Kidney capillary endothelial cell (primary cell): ENCODE measurements around the gene OR2A1.
"Not testable (repeated sequence)": the region's sequence is repeated elsewhere in the genome, so short reads cannot be mapped to it uniquely, and the experiment has no call there.

ENCODE experiments used
- DNase-seq: peaks from one replicate; pipeline ENCODE4 v3.0.0-alpha.2; 2018; ENCODE audit warnings: low spot score

OR2A1 gene

DNA sequence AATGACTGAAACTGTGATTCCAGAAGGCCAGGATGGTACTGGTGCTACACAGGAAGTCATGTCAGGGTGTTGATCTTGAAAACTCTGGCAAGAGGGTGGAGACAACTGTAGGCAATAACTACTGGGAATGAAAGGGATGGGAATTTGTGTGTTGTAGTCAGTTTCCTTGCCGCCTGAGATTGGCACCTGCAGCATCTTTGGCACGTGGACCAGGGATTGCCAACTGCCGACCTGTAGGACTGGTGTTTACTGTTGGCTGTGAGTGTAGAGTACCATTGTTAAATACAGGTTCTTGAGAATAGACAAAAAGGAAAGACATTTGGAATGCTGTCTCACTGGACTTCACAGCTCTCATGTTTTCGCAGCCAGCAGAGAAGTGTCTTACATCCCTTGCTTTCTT is 11.1 kb downstream of the OR2A1 start:
- not testable (repeated sequence) for DNase-seq

DNA sequence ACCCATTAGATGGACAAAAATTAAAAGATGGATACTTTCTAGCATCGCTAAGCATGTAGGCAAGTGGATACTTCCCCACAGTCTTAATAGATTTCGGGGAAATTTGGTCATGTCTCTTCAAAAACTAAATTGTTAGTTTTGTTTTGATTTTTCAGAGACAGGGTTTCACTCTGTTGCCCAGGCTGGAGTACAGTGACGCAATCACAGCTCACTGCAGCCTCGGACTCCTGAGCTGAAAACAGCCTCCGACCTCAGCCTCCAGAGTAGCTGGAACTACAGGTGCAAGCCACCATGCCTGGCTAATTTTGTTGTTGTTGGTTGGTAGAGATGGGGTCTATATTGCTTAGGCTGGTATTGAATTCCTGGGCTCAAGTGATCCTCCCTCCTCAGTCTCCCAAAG is 13.6 kb downstream of the OR2A1 start:
- not testable (repeated sequence) for DNase-seq

DNA sequence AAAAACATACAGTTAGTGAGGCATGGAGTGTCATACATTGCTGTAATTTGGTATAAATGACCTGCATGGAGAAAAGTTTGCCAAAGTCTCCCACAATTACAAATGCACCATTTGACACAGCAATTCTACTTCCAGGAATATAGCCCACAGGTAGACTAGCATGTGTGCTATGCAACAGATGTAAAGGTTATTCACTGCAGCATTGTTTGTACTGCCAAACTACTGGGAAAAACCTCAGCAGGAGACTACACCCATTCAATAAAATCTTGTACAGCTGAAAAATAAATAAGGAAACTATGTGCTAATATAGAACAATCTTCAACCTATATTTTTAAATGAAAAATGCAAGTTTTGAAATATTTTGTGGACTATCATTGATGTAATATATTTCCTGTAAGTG is 17.8 kb downstream of the OR2A1 start:
- not testable (repeated sequence) for DNase-seq

DNA sequence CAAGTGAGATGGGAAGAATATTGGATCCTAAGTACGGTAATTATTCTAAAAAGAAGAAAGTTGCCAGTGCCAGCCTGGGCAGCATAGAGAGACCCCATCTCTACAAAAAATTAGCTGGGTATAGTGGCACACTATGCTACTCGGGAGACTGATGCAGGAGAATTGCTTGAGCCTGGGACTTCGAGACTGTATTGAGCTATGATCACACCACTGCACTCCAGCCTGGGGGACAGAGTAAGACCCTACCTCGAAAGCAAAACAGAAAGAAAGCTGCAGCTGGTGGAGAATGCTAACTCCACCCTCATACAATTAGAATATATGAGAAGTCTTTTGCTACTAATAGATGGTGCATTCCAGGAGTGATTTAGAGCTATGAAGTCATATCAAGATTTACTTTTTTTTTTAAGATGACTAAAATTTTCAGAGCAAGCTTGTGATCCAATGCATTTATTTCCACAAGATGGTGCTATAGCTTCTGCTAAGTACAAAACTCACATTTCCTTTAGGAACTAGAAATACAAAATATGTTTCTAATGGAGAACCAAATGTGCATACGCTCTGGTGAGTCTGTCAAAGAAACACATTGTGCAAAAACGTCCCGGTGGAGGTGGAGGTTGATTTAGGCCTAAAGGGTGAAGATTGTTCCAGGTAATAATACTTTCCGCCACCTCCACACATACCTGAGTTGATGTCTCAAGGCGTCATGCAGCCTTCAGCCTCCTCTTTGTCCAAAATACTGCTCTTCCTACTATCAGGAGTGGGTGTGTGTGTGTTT is 19.2 kb downstream of the OR2A1 start:
- DNase-seq = not testable (repeated sequence)

GRCh38 chr7:144331996-144332288 is 19.7 kb downstream of the OR2A1 start:
- not testable (repeated sequence) for DNase-seq

DNA sequence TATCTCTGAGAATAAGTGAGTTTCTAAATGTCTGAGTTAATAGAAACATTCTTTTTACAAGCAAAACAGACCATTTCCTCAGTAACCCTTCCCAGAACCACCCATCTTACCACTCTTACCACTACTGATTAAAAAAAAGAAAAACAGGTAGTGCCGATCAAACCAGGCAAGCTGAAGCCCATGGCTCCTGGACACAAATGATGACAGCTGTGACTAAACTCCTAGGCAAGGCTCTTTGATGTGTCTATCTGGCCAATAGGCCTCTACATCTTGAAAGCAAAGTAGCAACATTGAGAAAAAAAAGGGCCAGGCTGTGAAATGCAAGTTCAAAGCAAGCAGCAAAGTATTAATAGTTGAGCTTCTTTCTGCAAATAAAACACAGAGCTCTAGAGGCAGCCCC is 36.4 kb downstream of the OR2A1 start:
- DNase-seq = not testable (repeated sequence)

- not testable (repeated sequence) for DNase-seq
These were observed 39.4 kb downstream of the OR2A1 start for GRCh38 chr7:144351667-144352066.

DNA sequence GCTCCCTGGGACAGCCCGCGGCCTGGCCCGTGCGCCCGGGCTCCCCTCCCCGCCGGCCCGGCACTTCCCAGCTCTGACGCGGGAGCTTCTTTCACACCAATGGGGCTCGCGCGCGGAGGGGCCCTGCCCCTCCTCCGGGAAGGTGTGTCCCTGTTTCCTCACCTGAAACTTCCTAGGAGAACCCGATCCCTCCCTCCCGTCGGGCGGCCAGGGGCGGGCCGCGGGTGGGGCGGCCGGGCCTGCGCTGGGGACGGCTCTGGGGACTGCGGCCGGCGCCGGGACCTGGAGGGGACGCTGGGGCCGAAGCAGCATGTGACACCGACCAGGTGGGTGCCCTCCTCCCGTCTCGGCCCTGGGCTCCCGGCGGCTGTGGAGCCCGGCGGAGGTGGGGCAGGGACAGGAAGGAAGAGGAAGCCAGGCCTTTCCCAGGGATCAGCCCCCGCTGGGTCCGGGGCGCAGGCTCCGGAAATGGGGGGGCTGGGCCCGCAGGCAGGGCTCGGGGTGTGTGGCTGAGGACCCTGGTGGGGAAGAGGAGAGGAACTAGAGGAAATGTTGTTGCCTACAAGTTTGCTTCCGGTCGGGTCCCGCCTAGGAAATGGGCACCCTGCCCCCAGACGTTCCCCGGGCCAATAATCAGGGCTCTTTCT is 43.1 kb downstream of the OR2A1 start, which contains the start of gene ARHGEF5:
Gene ARHGEF5, plus strand, starts transcription at position 227 of the 647 bp plus-strand sequence. CDS start 7,268 bp downstream, outside the sequence.
- not testable (repeated sequence) for DNase-seq

DNA sequence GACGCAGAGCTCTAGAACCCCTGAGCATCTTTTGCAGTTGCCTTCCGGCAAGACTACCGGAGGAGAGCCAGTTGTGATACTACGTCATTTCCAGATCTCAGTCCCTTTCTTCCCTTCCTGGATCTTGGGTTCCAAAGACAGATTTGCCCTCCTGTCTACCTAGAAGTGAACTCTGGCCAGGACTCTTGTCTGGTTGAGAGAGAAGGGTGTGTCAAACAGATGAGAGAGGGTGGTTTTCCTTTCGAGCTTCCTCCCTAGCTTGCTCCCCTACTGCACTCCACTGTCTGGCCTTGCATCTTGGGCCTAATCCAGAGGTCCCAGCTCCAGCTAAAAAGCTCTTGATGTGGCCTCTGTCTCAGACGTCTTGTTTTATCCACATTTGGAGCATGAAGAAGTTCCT is 44.0 kb downstream of the OR2A1 start:
- not testable (repeated sequence) for DNase-seq

DNA sequence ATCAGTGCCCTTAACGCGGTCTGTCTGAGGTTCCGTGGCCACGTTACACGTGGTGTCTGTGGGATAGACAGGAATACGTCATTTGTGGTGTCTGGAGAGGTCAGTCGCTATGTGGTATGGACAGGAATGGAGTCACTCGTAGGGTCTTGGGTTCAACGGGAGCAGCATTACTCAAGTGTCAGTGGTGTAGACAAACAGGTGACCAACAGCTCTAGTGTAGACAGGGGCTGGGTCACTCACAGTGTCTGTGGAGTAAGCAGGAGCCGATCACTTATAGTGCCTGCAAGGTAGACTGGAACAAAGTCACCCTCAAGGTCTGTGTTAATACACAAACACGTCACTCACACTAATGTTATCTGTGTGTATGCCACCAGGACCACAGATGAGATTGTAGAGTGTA is 44.6 kb downstream of the OR2A1 start:
- DNase-seq = not testable (repeated sequence)

DNA sequence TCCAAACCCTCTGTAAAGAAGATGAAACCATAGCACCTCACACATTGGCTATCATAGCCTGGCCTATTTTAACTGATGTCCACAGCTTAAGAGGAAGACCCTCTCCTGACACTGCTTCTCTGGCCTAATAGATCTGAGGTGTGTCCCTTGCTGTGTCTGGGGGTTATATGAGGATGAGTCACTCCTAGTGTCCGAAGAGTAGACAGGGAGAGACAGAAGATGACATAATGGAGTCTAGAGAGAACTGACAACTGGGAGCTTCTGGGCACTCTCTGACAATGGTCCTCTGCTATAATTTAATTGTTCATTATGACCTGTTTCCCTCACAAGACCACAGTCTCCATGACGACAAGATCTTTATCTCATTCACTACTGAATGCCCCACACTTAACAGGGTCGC is 49.8 kb downstream of the OR2A1 start:
- DNase-seq = not testable (repeated sequence)

DNA sequence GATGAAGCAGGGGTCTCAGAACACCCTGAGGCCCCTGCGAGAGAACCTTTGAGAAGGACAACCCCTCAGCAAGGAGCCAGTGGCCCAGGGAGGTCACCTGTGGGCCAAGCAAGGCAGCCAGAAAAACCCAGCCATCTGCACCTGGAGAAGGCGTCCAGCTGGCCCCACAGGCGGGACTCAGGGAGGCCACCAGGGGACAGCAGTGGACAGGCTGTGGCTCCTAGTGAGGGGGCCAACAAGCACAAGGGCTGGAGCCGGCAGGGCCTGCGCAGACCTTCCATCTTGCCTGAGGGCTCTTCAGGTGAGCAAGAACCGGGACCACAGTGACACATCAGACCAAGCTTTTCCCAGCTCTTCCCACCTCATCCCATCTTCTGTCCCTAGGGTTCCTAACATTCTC is 53.3 kb downstream of the OR2A1 start:
- not testable (repeated sequence) for DNase-seq

- not testable (repeated sequence) for DNase-seq
These were observed 55.0 kb downstream of the OR2A1 start for GRCh38 chr7:144367250-144367649.

DNA sequence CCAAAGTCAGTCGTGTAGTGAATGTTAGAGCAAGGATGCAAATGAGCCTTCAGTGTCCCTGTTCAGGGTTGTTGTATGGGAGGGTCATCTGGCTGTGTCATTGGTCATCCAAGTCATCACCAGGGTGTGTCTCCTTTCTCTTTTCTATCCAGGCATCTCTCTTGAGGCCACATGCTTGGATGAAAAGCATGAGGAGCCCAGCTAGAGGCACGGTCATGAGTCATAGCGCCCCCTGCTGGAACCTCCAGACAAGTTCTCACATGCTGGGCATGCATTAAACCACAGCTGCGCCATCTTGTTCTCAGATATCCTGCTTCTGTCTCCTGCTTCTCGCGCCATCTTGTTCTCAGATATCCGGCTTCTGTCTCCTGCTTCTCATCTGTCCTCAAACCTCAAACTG is 57.0 kb downstream of the OR2A1 start:
- DNase-seq = not testable (repeated sequence)
